ENCODE measurements around the gene KRT74. TPM values are rescaled to one million over a fixed set of nuclear protein-coding genes. Genes with fewer than 3 reads are reported as not detected.

The KRT74 gene
- total and polyA plus RNA-seq, 5 experiments from 2014 or later, result 0.26 TPM; not detected in 4

DNA sequence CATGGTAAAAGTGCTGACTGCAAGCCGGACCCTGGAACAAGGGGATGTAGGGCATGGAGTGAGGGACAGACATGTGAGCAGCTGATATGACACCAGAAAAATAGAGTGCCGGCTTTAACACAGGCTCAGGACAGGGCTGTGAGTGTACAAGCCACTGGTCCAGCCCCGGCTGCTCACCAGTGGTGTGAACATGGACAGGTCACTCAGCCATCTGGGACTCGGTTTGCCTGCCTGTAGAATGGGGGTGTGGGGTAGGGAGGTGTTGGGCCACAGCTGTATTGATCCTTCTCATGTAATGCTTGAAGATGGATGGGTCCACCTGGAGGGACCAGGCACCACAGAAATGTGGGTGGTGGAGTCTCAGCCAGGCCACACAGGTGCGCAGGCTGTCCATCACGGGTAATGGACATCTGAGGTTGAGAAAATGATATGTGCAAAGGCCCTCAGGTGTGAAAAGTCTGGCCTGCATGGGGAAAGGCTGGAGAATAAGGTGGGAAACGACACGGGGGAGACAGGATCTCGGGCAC is 10.6 kb upstream of the KRT74 start:
- H3K36me3 Mint-ChIP-seq, result no peaks in the 10 kb centered on the region
- H3K4me1 Mint-ChIP-seq, result peaks cover 48 to 61% (median 57%) of the 10 kb centered on the region in 4 donors
- peaks cover 0 to 1% (median 0%) of the 10 kb centered on the region in 5 donors for H3K27me3 Mint-ChIP-seq
- ATAC-seq (no peak), DNase-seq (no peak)
- POLR2A ChIA-PET, result interaction anchor here (1.1 to 9.6 kb wide), 4 partner anchors 26 to 296 kb away, joined by 3 to 130 read pairs (median 28); no protein-coding TSS in a partner anchor
- no peak overlapping the region for H3K4me3 Mint-ChIP-seq
- no peaks in the 10 kb centered on the region for H3K9me3 Mint-ChIP-seq
- H3K27ac Mint-ChIP-seq, result peak overlapping the region; percentile 32 to 98 (median 89)

DNA sequence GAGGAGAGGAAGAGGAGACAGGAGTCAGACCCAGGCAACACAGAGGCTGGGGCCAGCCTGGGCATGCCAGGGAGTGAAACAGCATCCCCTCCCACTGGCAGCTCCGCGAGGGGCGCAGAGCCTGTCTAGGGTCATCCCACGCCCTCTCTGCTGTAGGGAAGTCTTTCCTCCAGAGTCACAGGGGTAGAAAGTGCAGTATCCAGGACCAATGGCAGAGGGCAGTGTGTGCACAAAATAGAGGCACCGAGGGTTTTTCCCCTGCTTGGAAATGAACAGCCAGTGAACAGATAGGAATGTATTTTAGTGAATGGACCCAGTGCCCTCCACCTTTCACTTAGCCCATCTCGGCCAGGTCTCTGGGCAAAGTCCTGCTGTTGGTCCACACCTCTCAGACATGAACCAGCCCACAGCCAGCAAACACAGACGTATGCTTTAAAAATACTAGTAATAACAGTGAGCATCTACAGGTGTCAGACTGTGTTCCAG is 9.4 kb upstream of the KRT74 start:
- POLR2A ChIA-PET, result interaction anchor here (1.0 to 9.6 kb wide), 6 partner anchors 27 to 299 kb away, joined by 3 to 130 read pairs (median 8); no protein-coding TSS in a partner anchor
- peak; percentile 30 to 84 (median 74) for DNase-seq
- no peaks in the 10 kb centered on the region for H3K36me3 Mint-ChIP-seq
- H3K4me1 Mint-ChIP-seq, result peaks cover 46 to 58% (median 56%) of the 10 kb centered on the region in 4 donors
- no peak overlapping the region for H3K4me3 Mint-ChIP-seq
- H3K27ac Mint-ChIP-seq, result peak overlapping the region; percentile 4 to 96 (median 88)
- peaks cover 0 to 1% (median 0%) of the 10 kb centered on the region in 5 donors for H3K27me3 Mint-ChIP-seq
- no peaks in the 10 kb centered on the region for H3K9me3 Mint-ChIP-seq
- peak in 1 of 2 donors; percentile 29 for ATAC-seq

DNA sequence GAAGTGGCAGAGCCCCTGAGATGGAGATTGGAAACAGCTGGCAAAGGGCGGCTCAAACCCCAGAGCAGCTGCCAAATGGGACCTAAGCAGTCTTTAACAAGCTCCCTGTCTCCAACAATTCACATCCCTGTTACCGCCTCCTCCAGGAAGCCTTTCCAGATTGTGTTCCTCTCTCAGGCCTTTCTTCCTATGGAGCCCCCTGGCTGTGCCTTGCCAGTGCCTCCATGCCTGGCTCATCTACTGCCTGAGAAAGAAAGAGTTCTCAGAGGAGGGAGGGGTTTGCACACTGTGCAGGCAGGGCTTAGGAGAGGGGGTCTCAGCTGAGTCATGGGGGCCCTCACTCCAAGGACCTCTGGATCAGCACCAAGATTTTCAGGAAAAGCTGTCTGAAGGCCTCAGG is 8.8 kb upstream of the KRT74 start:
- no peak overlapping the region for H3K4me3 Mint-ChIP-seq
- peaks cover 46 to 57% (median 53%) of the 10 kb centered on the region in 4 donors for H3K4me1 Mint-ChIP-seq
- H3K9me3 Mint-ChIP-seq, result no peaks in the 10 kb centered on the region
- H3K36me3 Mint-ChIP-seq, result no peaks in the 10 kb centered on the region
- no peak for DNase-seq
- POLR2A ChIA-PET, result interaction anchor here (1.0 to 5.6 kb wide), 4 partner anchors 287 to 300 kb away, joined by 3 to 45 read pairs (median 8); no protein-coding TSS in a partner anchor
- peaks cover 0 to 1% (median 0%) of the 10 kb centered on the region in 5 donors for H3K27me3 Mint-ChIP-seq
- H3K27ac Mint-ChIP-seq, result peak overlapping the region in 6 of 10 donors; percentile 4 to 96 (median 70)
- ATAC-seq, result no peak

DNA sequence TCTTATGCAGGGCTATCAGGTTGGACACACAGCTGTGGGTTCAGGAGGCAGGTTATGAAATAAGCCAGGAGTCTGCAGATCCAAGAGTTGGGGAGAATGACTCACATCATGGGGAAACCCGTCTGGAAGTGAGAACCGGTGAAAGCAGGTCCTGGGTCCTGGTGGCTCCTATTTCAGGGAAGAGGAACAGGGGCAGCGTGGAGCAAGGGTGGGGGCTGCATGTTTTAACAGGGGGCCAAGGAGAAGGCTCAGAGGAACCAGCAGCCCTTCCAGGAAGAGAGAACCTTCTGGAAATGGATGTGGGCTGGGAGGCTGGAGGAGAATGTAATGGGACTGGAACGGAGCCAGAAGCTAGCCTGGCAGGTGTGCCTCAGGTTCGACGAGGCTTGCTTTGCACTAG is 7.8 kb upstream of the KRT74 start:
- no peak for ATAC-seq
- Mint-ChIP-seq H3K27me3 (peaks cover 0 to 1% (median 0%) of the 10 kb centered on the region in 5 donors), H3K4me1 (peaks cover 37 to 47% (median 44%) of the 10 kb centered on the region in 4 donors)

DNA sequence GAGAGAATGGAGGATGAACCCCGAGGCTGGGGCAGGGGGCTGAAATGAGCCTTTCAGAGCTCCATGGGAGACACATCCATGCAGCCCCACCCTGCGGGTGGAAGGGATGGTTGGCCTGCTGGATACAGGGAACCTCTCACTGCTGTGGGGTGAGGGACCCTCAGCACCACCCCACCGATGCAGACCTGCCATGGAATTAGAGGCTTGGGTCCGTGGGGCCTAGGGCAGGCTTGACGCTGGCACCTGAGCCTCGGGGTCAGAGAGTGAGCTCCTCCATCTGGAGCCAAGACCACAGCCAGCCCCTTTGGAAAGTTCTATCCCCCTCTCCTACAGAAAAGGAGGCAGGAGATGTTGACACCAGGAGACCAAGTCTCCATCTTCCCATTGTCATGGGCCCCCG is 7.4 kb upstream of the KRT74 start:
- no peak for ATAC-seq
- peak overlapping the region in 5 of 10 donors; percentile 63 to 82 (median 71) for H3K27ac Mint-ChIP-seq
- H3K36me3 Mint-ChIP-seq, result no peaks in the 10 kb centered on the region
- peaks cover 34 to 43% (median 40%) of the 10 kb centered on the region in 4 donors for H3K4me1 Mint-ChIP-seq
- POLR2A ChIA-PET, result interaction anchor here (0.7 kb wide), 1 partner anchor 299 kb away, joined by 4 read pairs; no protein-coding TSS in a partner anchor
- DNase-seq, result no peak
- H3K27me3 Mint-ChIP-seq, result peaks cover 0 to 2% (median 0%) of the 10 kb centered on the region in 5 donors
- no peaks in the 10 kb centered on the region for H3K9me3 Mint-ChIP-seq
- H3K4me3 Mint-ChIP-seq, result no peak overlapping the region

More for the DNA sequence above, 7.8 kb upstream of the KRT74 start:
- no peaks in the 10 kb centered on the region for H3K36me3 Mint-ChIP-seq
- no peak overlapping the region for H3K4me3 Mint-ChIP-seq
- H3K9me3 Mint-ChIP-seq, result no peaks in the 10 kb centered on the region
- POLR2A ChIA-PET, result interaction anchor here (0.7 kb wide), 1 partner anchor 299 kb away, joined by 4 read pairs; no protein-coding TSS in a partner anchor
- DNase-seq, result no peak
- peak overlapping the region in 5 of 10 donors; percentile 12 to 82 (median 63) for H3K27ac Mint-ChIP-seq

DNA sequence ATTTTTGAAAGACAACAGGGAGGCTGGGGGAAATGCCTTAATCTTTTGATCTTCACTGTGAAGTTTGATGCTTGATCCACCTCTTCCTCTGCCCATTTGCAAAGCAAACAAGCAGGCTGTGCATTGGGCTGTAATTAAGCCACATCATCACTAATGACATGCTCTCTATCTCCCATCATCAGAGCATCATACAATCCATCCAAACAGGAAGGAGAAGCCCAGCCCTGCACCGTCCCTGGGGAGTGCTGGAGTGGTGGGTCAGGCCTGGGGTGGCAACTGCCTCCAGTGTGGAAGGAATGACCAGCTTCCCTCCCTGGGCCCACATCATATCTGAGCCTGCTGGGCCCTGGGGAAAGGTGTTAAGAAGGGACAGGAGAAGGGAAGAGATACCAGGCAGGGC is 6.9 kb upstream of the KRT74 start:
- DNase-seq (no peak), ATAC-seq (no peak)
- Mint-ChIP-seq H3K4me3 (peak overlapping the region in 1 of 10 donors; percentile 41), H3K9me3 (no peaks in the 10 kb centered on the region), H3K4me1 (peaks cover 32 to 40% (median 36%) of the 10 kb centered on the region in 4 donors), H3K27me3 (peaks cover 0 to 3% (median 0%) of the 10 kb centered on the region in 5 donors), H3K27ac (peak overlapping the region in 6 of 10 donors; percentile 36 to 87 (median 76)), H3K36me3 (no peaks in the 10 kb centered on the region)
- POLR2A ChIA-PET, result interaction anchor here (0.7 to 1.1 kb wide), 2 partner anchors 287 to 300 kb away, joined by 4 read pairs; no protein-coding TSS in a partner anchor

DNA sequence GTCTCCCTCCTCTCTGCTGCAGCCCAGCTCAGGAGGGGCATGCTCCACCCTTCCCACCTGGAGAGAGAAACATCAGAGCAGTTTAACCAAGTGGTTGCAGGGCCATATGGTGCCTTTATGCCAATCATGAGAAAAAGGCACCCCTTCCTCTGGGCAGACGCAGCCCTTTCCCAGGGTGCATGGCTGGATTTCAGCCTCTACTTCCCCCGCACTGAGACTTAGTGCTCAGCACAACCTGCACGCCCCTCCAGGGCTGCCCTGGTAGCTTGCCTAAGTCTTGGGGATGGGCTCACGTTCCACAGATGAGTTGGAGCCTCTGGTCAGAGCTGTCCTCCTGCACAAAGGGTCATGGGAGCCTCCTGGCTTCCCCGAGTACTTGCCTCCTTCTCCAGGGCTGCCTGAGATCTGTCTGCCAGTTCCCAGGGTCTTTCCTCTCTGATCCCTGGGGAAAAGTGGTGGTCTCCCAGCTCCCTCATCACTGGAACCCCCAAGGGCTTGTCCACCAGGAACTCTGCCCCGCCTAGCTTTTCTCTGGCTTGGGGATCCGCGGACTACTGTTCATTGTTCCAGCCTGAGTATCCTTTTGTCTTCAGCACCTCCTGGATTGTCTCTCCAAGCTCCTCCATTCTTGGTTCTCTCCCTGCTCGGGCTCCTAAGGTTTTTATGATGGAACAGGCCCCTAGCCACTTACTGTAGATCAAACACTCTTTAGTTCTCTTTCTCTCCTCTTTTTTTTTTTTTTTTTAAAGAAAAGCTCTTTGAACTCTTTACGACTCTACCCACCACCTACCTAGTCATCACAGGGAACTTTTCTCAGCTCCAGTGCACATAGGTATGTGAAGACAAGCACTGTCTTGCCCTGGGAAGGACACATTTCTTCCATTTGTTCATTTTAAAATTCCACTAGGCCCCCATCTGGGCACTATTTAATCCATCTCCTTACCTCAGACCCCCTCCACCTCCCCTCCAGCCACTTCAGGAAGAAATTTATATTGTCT is 6.1 kb upstream of the KRT74 start:
- H3K4me3 Mint-ChIP-seq, result peak overlapping the region in 1 of 10 donors; percentile 41
- H3K36me3 Mint-ChIP-seq, result no peaks in the 10 kb centered on the region
- POLR2A ChIA-PET, result interaction anchor here (0.7 to 1.1 kb wide), 2 partner anchors 288 to 301 kb away, joined by 4 read pairs; no protein-coding TSS in a partner anchor
- peaks cover 24 to 40% (median 31%) of the 10 kb centered on the region in 4 donors for H3K4me1 Mint-ChIP-seq
- peak overlapping the region in 4 of 10 donors; percentile 57 to 82 (median 76) for H3K27ac Mint-ChIP-seq
- peaks cover 0 to 3% (median 0%) of the 10 kb centered on the region in 5 donors for H3K27me3 Mint-ChIP-seq
- no peak for DNase-seq
- peak in 1 of 2 donors; percentile 53 for ATAC-seq
- no peaks in the 10 kb centered on the region for H3K9me3 Mint-ChIP-seq

DNA sequence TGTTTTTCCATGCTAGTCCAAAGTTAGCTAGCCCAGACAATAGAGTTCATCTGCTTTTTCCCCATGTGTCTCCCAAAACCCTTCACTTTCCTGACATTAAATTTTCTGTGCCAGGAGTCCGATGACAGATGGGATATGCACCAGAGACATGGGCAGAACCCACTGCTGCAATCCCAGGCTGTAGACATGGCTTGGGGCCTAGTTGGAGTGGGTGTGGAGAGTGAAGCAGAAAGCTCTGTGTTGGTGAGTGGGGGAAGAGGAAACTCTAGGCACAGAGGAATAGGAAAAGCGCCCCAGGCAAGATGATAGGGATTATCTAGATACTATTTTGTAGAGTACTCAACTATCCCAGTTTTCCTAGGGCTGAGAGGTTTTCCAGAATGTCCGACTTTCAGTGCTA is 4.8 kb upstream of the KRT74 start:
- H3K4me1 Mint-ChIP-seq, result peaks cover 18 to 38% (median 23%) of the 10 kb centered on the region in 4 donors
- no peaks in the 10 kb centered on the region for H3K9me3 Mint-ChIP-seq
- no peak for DNase-seq
- no peak overlapping the region for H3K4me3 Mint-ChIP-seq
- H3K27ac Mint-ChIP-seq, result peak overlapping the region in 1 of 10 donors; percentile 21
- no peaks in the 10 kb centered on the region for H3K36me3 Mint-ChIP-seq
- peaks cover 0 to 3% (median 0%) of the 10 kb centered on the region in 5 donors for H3K27me3 Mint-ChIP-seq
- ATAC-seq, result no peak
- POLR2A ChIA-PET, result interaction anchor here (0.6 kb wide), 1 partner anchor 422 kb away, joined by 5 read pairs; no protein-coding TSS in a partner anchor

DNA sequence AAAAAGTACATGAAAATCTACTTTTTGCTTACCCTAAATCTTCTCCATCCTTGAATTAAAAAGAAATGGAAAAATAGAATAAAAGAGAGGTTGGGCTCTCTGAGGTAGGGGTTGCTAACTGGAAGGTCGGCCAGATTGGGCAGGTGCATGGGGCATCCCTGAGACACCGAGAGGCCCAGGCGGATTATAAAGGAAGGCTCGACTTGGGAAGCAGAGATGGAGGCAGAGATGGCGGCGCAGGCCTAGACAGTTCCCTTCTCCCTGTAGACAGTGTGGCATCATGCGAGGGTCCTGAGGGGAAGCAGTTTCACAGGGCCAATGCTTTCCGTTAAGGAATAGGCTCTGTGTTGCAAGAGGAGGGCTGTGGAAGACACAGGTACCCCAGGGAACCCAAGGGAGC is 3.7 kb upstream of the KRT74 start:
- DNase-seq (no peak), ATAC-seq (no peak)
- Mint-ChIP-seq H3K27ac (no peak overlapping the region), H3K9me3 (peaks cover 0 to 1% (median 0%) of the 10 kb centered on the region in 9 donors), H3K27me3 (peaks cover 0 to 11% (median 2%) of the 10 kb centered on the region in 5 donors), H3K4me1 (peaks cover 10 to 30% (median 13%) of the 10 kb centered on the region in 4 donors), H3K4me3 (no peak overlapping the region), H3K36me3 (no peaks in the 10 kb centered on the region)
- POLR2A ChIA-PET, result no interaction called here

DNA sequence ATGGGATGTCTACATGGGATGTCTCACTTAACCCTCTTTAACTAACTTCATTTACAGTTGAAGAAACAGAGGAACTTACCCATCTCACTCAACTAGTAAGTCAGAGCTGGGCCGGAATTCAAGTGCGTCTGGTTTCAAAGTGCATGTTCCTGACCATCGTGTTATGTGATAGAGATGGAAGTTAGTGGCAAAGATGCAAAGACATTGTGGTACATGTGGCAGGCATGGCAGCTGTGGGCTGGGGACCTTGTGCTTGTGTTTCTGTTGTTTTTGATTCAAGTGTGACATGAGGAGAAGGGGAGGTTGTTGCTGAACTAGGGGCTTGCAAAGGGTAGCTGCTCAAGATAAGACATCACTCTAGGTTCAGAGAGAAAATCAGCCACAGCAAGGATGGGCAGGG is 2.3 kb upstream of the KRT74 start:
- H3K4me3 Mint-ChIP-seq, result no peak overlapping the region
- peaks cover 10 to 30% (median 13%) of the 10 kb centered on the region in 4 donors for H3K4me1 Mint-ChIP-seq
- no peak for ATAC-seq
- peaks cover 0 to 13% (median 2%) of the 10 kb centered on the region in 5 donors for H3K27me3 Mint-ChIP-seq
- POLR2A ChIA-PET, result no interaction called here
- no peak overlapping the region for H3K27ac Mint-ChIP-seq
- no peaks in the 10 kb centered on the region for H3K36me3 Mint-ChIP-seq
- H3K9me3 Mint-ChIP-seq, result peaks cover 0 to 1% (median 0%) of the 10 kb centered on the region in 9 donors
- DNase-seq, result no peak

DNA sequence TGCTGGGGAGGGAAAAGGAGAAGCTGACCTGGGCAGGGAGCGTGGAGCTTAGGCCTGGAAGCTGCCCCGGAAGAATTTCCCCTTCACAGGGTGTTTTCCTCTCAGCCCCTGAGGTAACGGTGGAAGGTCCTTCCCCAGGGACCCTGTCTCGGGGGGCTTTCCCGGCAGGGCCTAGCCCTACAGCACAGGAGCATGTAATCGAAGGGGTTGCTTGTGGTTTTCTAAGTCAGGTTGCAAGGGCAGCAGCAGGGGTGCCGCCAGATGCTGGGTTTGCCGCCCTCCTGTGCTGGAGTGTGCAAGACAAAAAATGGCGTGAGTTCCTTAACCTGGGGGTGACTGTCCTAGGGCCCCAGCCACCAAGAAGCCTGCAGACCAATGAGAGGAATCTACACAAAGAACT is 1.6 kb upstream of the KRT74 start:
- no peak overlapping the region for H3K27ac Mint-ChIP-seq
- POLR2A ChIA-PET, result interaction anchor here (0.9 kb wide), 1 partner anchor 9 kb away, joined by 3 read pairs; no protein-coding TSS in a partner anchor
- no peaks in the 10 kb centered on the region for H3K36me3 Mint-ChIP-seq
- H3K4me1 Mint-ChIP-seq, result peaks cover 4 to 23% (median 8%) of the 10 kb centered on the region in 4 donors
- no peak overlapping the region for H3K4me3 Mint-ChIP-seq
- peaks cover 0 to 1% (median 0%) of the 10 kb centered on the region in 9 donors for H3K9me3 Mint-ChIP-seq
- ATAC-seq, result no peak
- DNase-seq, result no peak
- H3K27me3 Mint-ChIP-seq, result peaks cover 0 to 17% (median 2%) of the 10 kb centered on the region in 5 donors

DNA sequence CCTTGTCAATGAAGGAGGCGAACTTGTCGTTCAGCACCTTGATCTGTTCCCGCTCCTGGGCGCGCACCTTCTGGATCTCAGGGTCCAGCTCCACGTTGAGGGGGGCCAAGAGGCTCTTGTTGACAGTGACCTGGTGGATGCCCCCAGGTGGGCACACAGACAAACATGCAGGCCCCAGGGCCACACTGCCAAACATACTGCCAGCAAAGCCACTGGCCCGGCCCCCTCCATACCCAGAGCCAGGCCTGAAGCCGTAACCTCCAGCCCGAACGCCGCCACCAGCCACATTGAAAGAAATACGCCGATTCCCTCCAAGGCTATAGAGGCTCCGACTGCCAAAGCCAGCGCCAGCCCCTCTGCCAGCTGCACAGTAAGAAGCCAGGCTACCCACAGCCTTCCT is 337 bp downstream of the KRT74 start:
- H3K9me3 Mint-ChIP-seq, result peaks cover 0 to 1% (median 0%) of the 10 kb centered on the region in 9 donors
- no peak overlapping the region for H3K27ac Mint-ChIP-seq
- POLR2A ChIA-PET, result no interaction called here
- H3K4me1 Mint-ChIP-seq, result peaks cover 0 to 18% (median 4%) of the 10 kb centered on the region in 4 donors
- ATAC-seq, result no peak
- no peak for DNase-seq
- no peaks in the 10 kb centered on the region for H3K36me3 Mint-ChIP-seq
- no peak overlapping the region for H3K4me3 Mint-ChIP-seq
- H3K27me3 Mint-ChIP-seq, result peaks cover 0 to 28% (median 2%) of the 10 kb centered on the region in 5 donors

All from naive thymus-derived CD8-positive, alpha-beta T cell (primary cell).